ENCODE measurements around the gene DISP3. TPM values are rescaled to one million over a fixed set of nuclear protein-coding genes. Genes with fewer than 3 reads are reported as not detected.

The DISP3 gene
- total and polyA plus RNA-seq, 2 of the 4 experiments (the other 2 are of a cell fraction): 0.05 TPM; not detected in 1

GRCh38 chr1:11443043-11443442 is 35.9 kb upstream of the DISP3 start:
- no peaks in the 10 kb centered on the region for H3K36me3 ChIP-seq (ENCODE audit: control insufficient read depth, insufficient read depth, low read length)
- H2BK15ac ChIP-seq (ENCODE audit: low read depth, low read length): no peak overlapping the region
- ATAC-seq (ENCODE audit: low read depth) (no peak), DNase-seq (no peak)
- no peak overlapping the region for H3K18ac ChIP-seq (ENCODE audit: low read depth, low read length)
- no peaks in the 10 kb centered on the region for H3K9me1 ChIP-seq (ENCODE audit: insufficient read depth, low read length)
- TF ChIP-seq RFX5 (IDR thresholded peaks at IDR 0.05; ENCODE audit: low read depth, low read length) (no peak), SMC3 (IDR thresholded peaks at IDR 0.05; ENCODE audit: low read depth, low read length) (no peak), MAZ (IDR thresholded peaks at IDR 0.05; ENCODE audit: borderline replicate concordance, low read depth, low read length) (no peak), MAFK (IDR thresholded peaks at IDR 0.05; ENCODE audit: low read depth, low read length) (no peak), RAD21 (IDR thresholded peaks at IDR 0.05; ENCODE audit: low read length) (no peak), NFE2L2 (IDR thresholded peaks at IDR 0.05; ENCODE audit: low read depth, low read length) (no peak)
- TF ChIP-seq, protein P1, sequence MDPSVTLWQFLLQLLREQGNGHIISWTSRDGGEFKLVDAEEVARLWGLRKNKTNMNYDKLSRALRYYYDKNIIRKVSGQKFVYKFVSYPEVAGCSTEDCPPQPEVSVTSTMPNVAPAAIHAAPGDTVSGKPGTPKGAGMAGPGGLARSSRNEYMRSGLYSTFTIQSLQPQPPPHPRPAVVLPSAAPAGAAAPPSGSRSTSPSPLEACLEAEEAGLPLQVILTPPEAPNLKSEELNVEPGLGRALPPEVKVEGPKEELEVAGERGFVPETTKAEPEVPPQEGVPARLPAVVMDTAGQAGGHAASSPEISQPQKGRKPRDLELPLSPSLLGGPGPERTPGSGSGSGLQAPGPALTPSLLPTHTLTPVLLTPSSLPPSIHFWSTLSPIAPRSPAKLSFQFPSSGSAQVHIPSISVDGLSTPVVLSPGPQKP (IDR thresholded peaks at IDR 0.05; ENCODE audit: borderline replicate concordance, low read depth, low read length): no peak
- TF ChIP-seq, protein P2, sequence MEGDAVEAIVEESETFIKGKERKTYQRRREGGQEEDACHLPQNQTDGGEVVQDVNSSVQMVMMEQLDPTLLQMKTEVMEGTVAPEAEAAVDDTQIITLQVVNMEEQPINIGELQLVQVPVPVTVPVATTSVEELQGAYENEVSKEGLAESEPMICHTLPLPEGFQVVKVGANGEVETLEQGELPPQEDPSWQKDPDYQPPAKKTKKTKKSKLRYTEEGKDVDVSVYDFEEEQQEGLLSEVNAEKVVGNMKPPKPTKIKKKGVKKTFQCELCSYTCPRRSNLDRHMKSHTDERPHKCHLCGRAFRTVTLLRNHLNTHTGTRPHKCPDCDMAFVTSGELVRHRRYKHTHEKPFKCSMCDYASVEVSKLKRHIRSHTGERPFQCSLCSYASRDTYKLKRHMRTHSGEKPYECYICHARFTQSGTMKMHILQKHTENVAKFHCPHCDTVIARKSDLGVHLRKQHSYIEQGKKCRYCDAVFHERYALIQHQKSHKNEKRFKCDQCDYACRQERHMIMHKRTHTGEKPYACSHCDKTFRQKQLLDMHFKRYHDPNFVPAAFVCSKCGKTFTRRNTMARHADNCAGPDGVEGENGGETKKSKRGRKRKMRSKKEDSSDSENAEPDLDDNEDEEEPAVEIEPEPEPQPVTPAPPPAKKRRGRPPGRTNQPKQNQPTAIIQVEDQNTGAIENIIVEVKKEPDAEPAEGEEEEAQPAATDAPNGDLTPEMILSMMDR (conservative IDR thresholded peaks at IDR 0.05; ENCODE audit: low read depth, low read length): no peak
- H2AK9ac ChIP-seq (replicated peaks; ENCODE audit: low read depth, low read length, poor library complexity): no peak overlapping the region
- H4K8ac ChIP-seq (ENCODE audit: low read depth in 2 of 2, low read length in 2 of 2): no peak overlapping the region
- H4K5ac ChIP-seq (ENCODE audit: low read depth, low read length): no peak overlapping the region
- no peaks in the 10 kb centered on the region for H4K20me1 ChIP-seq (ENCODE audit: insufficient read depth, low read length)
- no peaks in the 10 kb centered on the region for H3K79me1 ChIP-seq (ENCODE audit: low read depth in 1 of 2, low read length in 2 of 2)
- dilution Hi-C loops (cut with HindIII; ENCODE audit: low sequenced_read_pairs, unreplicated experiment) (no loop called here), intact Hi-C loops (cut with micrococcal nuclease) (no loop called here), in situ Hi-C loops (cut with MboI; ENCODE audit: low sequenced_read_pairs) (no loop called here)
- no peak overlapping the region for H4K91ac ChIP-seq (ENCODE audit: insufficient read depth, low read depth, low read length)
- no peak overlapping the region for H2BK20ac ChIP-seq (ENCODE audit: low read depth, low read length)
- ChIA-PET POLR2A (ENCODE audit: unreplicated experiment) (no interaction called here), CTCF (no interaction called here)
- H3K9me3 ChIP-seq (ENCODE audit: control insufficient read depth, insufficient read depth, low read length): no peaks in the 10 kb centered on the region
- H3K23ac ChIP-seq (ENCODE audit: low read depth, low read length): no peak overlapping the region
- BruUV-seq (replicated peaks): no TSS peak
- WGBS, 2 experiments (ENCODE audit: extremely low coverage in 2 of 2, insufficient read length in 1 of 2): no CpG with 5 or more reads among the region's 1 CpG
- H2BK120ac ChIP-seq (ENCODE audit: low read depth, low read length): no peak overlapping the region
- no peak overlapping the region for H3K27ac ChIP-seq (ENCODE audit: insufficient read depth, low read length)
- H3K4ac ChIP-seq (ENCODE audit: low read depth, low read length): no peak overlapping the region
- no peak overlapping the region for H3K4me3 ChIP-seq (ENCODE audit: insufficient read depth, low read depth, low read length)
- H3K4me1 ChIP-seq (ENCODE audit: control insufficient read depth, insufficient read depth, low read length): no peaks in the 10 kb centered on the region
- H3K27me3 ChIP-seq (ENCODE audit: control insufficient read depth, insufficient read depth, low read length): peaks cover 8% of the 10 kb centered on the region
- H3K56ac ChIP-seq (ENCODE audit: extremely low read depth, insufficient read depth, low read length): no peak overlapping the region
- no peak overlapping the region for H2AFZ ChIP-seq (replicated peaks; ENCODE audit: low read length, poor library complexity)
- no peak overlapping the region for H3K14ac ChIP-seq (replicated peaks; ENCODE audit: low read depth, low read length)
- H3K9ac ChIP-seq (ENCODE audit: low read depth, low read length): no peak overlapping the region
- no peak overlapping the region for H2BK5ac ChIP-seq (ENCODE audit: low read depth, low read length, poor library complexity, severe bottlenecking)
- H2AK5ac ChIP-seq (ENCODE audit: low read depth, low read length): no peak overlapping the region
- no peak overlapping the region for H3K4me2 ChIP-seq (ENCODE audit: low read depth, low read length)

Measured in IMR-90 (cell line).